Smooth muscle cell (in vitro differentiated cells): ENCODE results near the gene DYNC2H1. TPM values are rescaled to one million over a fixed set of nuclear protein-coding genes. Genes with fewer than 3 reads are reported as not detected.

Source experiments
- DNase-seq: peaks from one replicate; lab custom pipeline; 2025; ENCODE audit not compliant: unreplicated experiment; lab: John Stamatoyannopoulos, UW
- H2AFZ ChIP-seq: fragments of 200-600 bp; sonication (generic); 2 replicates; pipeline ENCODE4 v1.6.0; 2016; ENCODE audit warnings: antibody characterized with exemption, low read depth, mild to moderate bottlenecking
- H3F3A ChIP-seq: fragments of 200-600 bp; sonication (generic); 2 replicates; pipeline ENCODE4 v1.6.0; 2017; ENCODE audit warnings: antibody characterized with exemption, low read depth
- H3K27ac ChIP-seq: fragments of 200-600 bp; sonication (generic); 2 replicates; pipeline ENCODE4 v1.5.1; 2016; ENCODE audit warnings: low read depth, mild to moderate bottlenecking
- H3K27me3 ChIP-seq: fragments of 200-600 bp; sonication (generic); 2 replicates; pipeline ENCODE4 v1.6.1; 2016; ENCODE audit warnings: low read depth, mild to moderate bottlenecking
- H3K36me3 ChIP-seq: fragments of 200-600 bp; sonication (generic); 2 replicates; pipeline ENCODE4 v1.5.1; 2016; ENCODE audit warnings: low read depth
- H3K4me1 ChIP-seq: fragments of 200-600 bp; sonication (generic); 2 replicates; pipeline ENCODE4 v1.5.1; 2016; ENCODE audit warnings: low read depth
- H3K4me2 ChIP-seq: fragments of 200-600 bp; sonication (generic); 2 replicates; pipeline ENCODE4 v1.6.0; 2016; ENCODE audit warnings: mild to moderate bottlenecking
- H3K4me3 ChIP-seq: fragments of 200-600 bp; sonication (generic); 2 replicates; pipeline ENCODE4 v1.5.1; 2016; ENCODE audit warnings: mild to moderate bottlenecking
- H3K79me2 ChIP-seq: fragments of 200-600 bp; sonication (generic); 2 replicates; pipeline ENCODE4 v1.6.0; 2016; ENCODE audit warnings: low read depth, mild to moderate bottlenecking
- H3K9ac ChIP-seq: fragments of 200-600 bp; sonication (generic); 2 replicates; pipeline ENCODE4 v1.6.0; 2016; ENCODE audit warnings: low read depth
- H3K9me3 ChIP-seq: fragments of 200-600 bp; sonication (generic); replicated peaks from 2 replicates; pipeline ENCODE4 v1.5.1; 2016; ENCODE audit warnings: low read depth
- H4K20me1 ChIP-seq: fragments of 200-600 bp; sonication (generic); 2 replicates; pipeline ENCODE4 v1.6.0; 2016; ENCODE audit warnings: low read depth
- CTCF ChIP-seq: fragments of 200-600 bp; sonication (generic); IDR thresholded peaks from 2 replicates; pipeline ENCODE4 v1.5.1; 2017; ENCODE audit warnings: borderline replicate concordance, mild to moderate bottlenecking, antibody characterized with exemption; ENCODE audit not compliant: insufficient read depth, poor library complexity, severe bottlenecking
- WGBS: methylation state at CpG from one replicate; pipeline ENCODE4 v1.1.7; 2016; ENCODE audit warnings: low lambda C conversion rate; 5-methylcytosine and 5-hydroxymethylcytosine counted together
- polyA plus RNA-seq: library from polyadenylated mRNA; unstranded; fragments of >200 nt; fragmentation: Nextera tagmentation; extraction: Ambion mirVana; gene quantifications from 2 replicates; pipeline ENCODE4 v1.2.1, GENCODE V29; 2016
- total RNA-seq: library from RNA; depleted of rRNA; stranded (reverse); fragments of >200 nt; gene quantifications from 2 replicates; pipeline ENCODE4 v1.2.3, GENCODE V29; 2014

Gene DYNC2H1
- total and polyA plus RNA-seq, 2 experiments from 2014 or later: 2.3 to 10.8 TPM

- Histone ChIP-seq H4K20me1 (no peaks in the 10 kb centered on the region), H2AFZ (no peak overlapping the region), H3K27ac (no peak overlapping the region), H3K79me2 (no peaks in the 10 kb centered on the region), H3F3A (no peaks in the 10 kb centered on the region), H3K4me1 (peaks cover 7% of the 10 kb centered on the region), H3K27me3 (no peaks in the 10 kb centered on the region), H3K9ac (no peak overlapping the region), H3K4me2 (no peak overlapping the region), H3K9me3 (no peaks in the 10 kb centered on the region), H3K36me3 (no peaks in the 10 kb centered on the region), H3K4me3 (no peak overlapping the region)
- WGBS: 76% methylated on average over 2 of the region's 2 CpGs
- no peak for DNase-seq
- TF ChIP-seq CTCF: no peak
Measured at GRCh38 chr11:103525069-103525468, 415.8 kb downstream of the DYNC2H1 start.

GRCh38 chr11:103528046-103528445, 418.8 kb downstream of the DYNC2H1 start:
- Histone ChIP-seq H4K20me1 (no peaks in the 10 kb centered on the region), H3K4me3 (no peak overlapping the region), H3K4me2 (no peak overlapping the region), H3F3A (no peaks in the 10 kb centered on the region), H3K79me2 (no peaks in the 10 kb centered on the region), H3K9ac (no peak overlapping the region), H3K27me3 (no peaks in the 10 kb centered on the region), H3K9me3 (no peaks in the 10 kb centered on the region), H2AFZ (no peak overlapping the region), H3K27ac (no peak overlapping the region), H3K4me1 (peaks cover 7% of the 10 kb centered on the region), H3K36me3 (no peaks in the 10 kb centered on the region)
- 50% methylated on average over 3 of the region's 3 CpGs for WGBS
- DNase-seq: no peak
- no peak for TF ChIP-seq CTCF

GRCh38 chr11:103528596-103528995, 419.4 kb downstream of the DYNC2H1 start:
- Histone ChIP-seq H3K4me3 (no peak overlapping the region), H3K9ac (no peak overlapping the region), H2AFZ (no peak overlapping the region)

More at GRCh38 chr11:103528596-103528995, 419.4 kb downstream of the DYNC2H1 start:
- no peaks in the 10 kb centered on the region for H3K36me3 ChIP-seq
- DNase-seq: no peak
- no peak for TF ChIP-seq CTCF
- H3K9me3 ChIP-seq: no peaks in the 10 kb centered on the region
- WGBS: 50% methylated on average over 2 of the region's 2 CpGs
- H4K20me1 ChIP-seq: no peaks in the 10 kb centered on the region
- no peaks in the 10 kb centered on the region for H3K79me2 ChIP-seq
- H3K4me1 ChIP-seq: peaks cover 7% of the 10 kb centered on the region
- H3F3A ChIP-seq: no peaks in the 10 kb centered on the region
- H3K4me2 ChIP-seq: peak overlapping the region; percentile 25
- no peaks in the 10 kb centered on the region for H3K27me3 ChIP-seq
- H3K27ac ChIP-seq: peak overlapping the region; percentile 7
